Hematopoietic multipotent progenitor cell treated with erythropoietin and hydrocortisone succinate and interleukin-3 and kit ligand, for 8 days (in vitro differentiated cells): Measurements from ENCODE around the gene KCNJ1.

Experiments used
- DNase-seq: peaks from one replicate; pipeline ENCODE4 v3.0.0-alpha.2; 2015

The KCNJ1 gene

DNA sequence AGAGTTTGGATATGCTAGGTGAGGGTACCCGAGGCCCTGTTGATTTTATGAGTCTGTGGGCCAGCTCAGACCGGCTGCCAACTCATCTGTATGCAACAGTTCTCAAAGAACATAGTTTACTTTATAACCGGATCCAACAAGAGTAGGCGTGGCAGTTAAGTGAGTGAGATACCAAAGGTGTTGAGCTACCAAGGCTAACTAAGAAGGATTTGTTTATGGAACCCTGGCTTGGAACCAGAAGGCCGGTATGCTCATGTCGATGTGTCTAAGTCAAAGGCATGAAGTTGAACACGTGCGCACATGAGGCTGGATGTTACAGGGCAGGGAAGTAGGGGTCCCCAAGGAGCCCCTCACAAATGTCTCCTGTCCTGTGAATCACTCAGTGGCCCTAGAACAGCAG lies at the start of gene KCNJ1:
TSS of gene KCNJ1 (minus strand) at position 20 of the 400 bp plus-strand sequence. CDS start 27,053 bp downstream, outside the sequence.
- no peak for DNase-seq

DNA sequence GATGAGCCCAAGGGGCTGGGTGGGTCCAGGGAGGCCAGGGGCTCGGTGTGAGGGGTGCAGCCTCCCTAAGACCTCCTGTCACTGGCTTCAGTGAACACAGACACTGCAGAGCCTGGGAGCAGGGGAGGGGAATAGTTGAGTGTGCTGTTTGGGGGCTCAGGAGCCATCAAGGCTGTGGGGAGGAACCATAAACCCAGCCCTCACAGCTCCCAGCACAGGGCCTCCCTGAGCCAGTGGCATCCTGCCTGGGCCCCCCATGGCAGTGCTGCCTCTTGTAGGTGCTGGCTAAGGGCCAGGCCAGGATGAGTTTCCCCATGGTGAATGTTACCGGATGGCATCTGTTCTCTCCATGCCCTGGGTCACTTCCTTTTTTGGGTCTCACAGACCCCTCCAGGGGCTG lies 49.6 kb upstream of the KCNJ1 start:
- DNase-seq, result no peak

DNA sequence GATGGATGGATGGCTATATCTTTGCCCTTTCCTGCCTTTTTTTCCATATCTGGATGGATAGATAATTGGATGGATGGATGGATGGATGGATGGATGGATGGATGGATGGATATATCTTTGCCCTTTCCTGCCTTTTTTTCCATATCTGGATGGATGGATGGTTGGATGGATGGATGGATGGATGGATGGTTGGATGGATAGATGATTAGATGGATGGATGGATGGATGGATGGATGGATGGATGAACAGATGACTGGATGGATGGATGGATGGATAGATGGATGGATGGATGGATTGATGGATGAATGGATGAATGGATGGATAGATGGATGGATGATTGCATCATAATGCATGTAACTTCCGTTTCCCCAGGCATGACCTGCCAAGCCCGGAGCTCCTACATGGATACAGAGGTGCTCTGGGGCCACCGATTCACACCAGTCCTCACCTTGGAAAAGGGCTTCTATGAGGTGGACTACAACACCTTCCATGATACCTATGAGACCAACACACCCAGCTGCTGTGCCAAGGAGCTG lies 49.0 kb upstream of the KCNJ1 start:
- DNase-seq, result no peak

DNA sequence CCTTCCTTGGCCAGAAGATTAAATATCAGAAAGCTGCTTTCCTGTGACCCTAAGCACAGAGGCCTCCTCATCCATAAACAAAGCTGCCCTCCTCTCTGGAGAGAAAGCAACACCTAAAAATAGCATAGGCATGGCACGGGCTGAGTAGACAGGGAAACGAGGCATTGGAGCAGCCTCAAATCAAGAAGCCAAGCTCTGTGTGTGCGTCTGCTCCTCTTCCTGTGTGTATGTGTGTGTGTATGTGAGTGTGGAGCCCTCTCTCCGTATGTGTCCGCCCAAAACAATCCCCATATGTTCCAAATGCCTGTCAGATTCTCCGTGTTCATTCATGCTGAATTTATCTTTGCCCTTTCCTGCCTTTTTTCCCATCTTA lies 48.0 kb upstream of the KCNJ1 start:
- no peak for DNase-seq

DNA sequence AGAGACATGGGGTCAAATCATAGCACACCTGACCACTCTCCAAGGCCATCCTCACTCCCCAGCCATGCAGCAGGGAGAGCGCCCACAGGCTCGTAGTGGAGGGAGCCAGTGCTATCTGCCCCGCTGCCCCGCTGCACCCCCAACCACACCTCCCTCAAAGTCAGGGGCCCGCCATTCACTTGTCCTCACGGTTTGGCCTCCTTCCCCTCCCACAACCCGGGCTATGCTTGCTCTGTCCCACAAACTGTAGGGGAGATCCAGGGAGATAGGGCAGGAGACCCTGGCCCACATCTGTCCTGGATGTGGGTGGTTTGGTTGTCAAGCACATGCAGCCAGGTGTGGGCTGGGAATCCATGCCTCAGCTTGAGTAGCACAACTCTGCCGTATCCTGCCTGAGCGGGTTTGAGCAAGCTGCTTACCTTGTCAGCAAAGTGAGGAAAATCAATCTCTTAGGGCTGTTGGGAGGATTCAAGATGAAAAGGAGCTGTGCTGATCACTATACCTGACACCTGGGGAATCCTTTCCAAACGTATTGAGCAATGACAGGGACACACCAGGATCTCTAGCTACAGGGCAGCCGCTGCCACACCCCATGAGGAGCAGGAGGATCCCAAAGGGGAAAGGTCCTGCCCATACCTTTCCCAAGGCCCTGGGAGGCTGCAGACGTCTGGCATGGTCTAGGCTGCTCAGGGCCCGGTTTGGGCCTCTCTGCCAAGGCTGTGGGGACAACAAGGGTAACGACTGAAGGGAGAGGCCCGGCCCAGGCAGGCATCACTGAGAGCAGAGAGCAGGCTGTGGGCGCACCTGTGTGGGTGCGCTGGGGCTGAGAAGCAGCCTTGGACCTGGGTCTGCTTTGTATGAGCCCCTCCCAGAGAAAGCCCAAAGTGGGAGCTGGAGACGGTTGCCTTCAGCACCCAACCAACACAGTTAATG lies 47.4 kb upstream of the KCNJ1 start:
- DNase-seq, result no peak

GRCh38 chr11:128913806-128914205 lies 46.7 kb upstream of the KCNJ1 start:
- DNase-seq, result no peak

DNA sequence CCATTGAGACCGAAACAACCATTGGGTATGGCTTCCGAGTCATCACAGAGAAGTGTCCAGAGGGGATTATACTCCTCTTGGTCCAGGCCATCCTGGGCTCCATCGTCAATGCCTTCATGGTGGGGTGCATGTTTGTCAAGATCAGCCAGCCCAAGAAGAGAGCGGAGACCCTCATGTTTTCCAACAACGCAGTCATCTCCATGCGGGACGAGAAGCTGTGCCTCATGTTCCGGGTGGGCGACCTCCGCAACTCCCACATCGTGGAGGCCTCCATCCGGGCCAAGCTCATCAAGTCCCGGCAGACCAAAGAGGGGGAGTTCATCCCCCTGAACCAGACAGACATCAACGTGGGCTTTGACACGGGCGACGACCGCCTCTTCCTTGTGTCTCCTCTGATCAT lies 44.6 kb upstream of the KCNJ1 start:
- DNase-seq, result no peak

GRCh38 chr11:128911239-128911638 lies 44.1 kb upstream of the KCNJ1 start:
- DNase-seq, result no peak

- DNase-seq, result no peak
These were observed 43.5 kb upstream of the KCNJ1 start for GRCh38 chr11:128910576-128910975.

GRCh38 chr11:128909438-128910125 lies 42.5 kb upstream of the KCNJ1 start:
- DNase-seq, result no peak

GRCh38 chr11:128908391-128909246 lies 41.5 kb upstream of the KCNJ1 start:
- DNase-seq, result peak; percentile 51

DNA sequence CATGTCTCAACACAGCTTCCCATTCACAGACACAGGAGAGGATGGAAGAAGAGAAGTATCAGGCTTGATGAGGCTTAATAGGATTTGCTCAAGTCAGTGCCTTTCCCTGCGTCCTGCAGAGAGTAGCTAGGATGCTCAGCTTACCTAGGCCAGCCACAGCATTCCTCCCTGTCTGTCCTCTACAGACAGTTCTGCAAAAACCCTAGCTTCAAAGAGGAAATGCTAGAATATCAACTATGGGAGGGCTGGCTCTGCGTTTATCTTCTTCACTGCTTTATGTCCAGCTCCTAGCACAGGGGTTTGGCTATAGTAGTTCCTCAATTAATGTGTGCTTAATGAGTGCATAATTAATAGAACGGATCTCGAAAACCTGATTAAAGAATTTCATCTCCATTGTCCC lies 40.5 kb upstream of the KCNJ1 start:
- DNase-seq, result no peak

DNA sequence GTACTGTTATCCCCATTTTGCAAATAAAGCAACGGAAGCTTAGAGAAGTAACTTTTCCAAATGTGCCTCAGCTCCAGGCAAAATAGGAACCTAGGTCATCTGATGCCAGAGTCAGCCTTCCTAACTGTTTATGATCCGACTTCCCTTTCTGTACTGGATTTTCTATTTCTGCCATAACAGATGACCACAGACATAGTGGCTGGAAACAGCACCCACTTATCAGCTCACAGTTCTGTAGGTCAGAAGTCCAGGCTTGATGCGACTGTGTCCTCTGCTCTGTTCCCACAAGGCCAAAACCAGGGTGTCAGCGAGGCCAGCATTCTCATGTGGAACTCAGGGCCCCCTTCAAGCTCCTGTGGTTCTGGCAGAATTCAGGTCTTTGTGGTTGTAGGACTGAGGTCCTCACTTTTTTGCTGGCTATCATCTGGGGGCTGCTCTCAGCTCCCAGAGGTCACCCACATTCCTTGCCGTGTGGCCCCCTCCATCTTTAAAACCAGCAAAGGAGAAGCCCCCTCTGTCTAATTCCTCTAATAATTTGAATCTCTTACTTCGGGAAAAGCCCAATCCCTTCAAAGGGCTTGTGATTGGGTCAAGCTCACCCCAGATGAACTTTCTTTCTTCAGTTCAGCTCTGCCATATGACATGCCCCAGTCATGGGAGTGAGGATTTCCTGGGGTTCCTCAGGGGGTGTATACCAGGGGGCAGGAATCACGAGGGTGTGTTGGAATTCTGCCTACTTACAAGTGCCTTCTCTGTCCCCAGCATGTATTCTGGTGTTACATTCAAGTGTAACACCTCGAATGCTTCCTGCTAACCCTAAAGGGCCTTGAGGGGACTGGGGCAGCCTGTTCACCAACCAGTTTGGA lies 39.3 kb upstream of the KCNJ1 start:
- DNase-seq, result no peak

- peak; percentile 21 for DNase-seq
These were observed 38.5 kb upstream of the KCNJ1 start for GRCh38 chr11:128905345-128906184.

DNA sequence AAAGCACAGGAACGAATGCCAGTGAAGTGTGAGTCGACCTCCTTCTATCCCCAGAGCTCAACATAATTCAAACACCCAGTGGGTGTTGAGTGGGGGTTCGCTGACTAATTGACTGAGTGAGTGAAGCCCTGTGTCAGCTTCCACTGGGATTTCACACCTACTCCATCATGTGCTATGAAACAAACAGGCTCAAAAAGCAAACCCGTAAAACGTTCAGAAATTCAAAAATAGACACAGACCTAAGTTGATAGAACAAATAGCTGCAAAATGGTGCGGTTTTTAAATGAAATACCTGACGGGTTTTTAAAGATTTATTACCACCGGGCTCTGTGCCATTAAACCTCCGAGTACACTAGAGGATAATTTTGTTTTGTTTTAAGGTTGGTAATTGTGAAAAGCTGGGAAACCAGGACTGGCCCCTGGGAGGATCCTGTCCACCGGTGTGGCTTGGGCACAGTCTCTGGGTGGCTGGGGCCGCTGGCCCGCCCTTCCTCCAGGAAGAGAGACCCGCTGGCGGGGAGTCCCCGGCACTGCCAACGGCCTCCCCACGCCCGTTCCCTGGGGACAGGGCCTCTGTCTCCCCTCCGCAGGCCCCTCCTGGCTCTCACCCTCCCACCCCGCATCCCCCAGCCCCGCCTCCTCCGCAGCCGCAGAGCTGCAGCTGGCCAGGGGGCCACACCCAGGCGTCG lies 37.7 kb upstream of the KCNJ1 start:
- DNase-seq, result no peak

DNA sequence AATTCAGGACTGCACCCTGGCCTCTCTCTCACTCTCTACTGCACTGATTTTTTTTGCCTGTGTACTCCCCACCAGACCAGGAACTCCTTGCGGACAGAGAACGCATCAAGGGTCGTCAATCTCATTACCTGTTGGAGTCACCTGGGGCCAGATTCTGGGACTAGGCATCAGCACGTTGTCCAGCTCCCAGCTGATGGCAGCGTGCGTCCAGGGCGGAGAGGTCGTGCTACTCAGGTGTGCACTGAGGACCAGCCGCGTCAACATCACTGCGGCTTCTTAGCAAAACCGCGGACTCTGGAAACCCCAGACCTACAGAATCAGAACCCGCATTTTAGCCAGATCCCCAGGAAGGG lies 37.2 kb upstream of the KCNJ1 start:
- DNase-seq, result no peak

DNA sequence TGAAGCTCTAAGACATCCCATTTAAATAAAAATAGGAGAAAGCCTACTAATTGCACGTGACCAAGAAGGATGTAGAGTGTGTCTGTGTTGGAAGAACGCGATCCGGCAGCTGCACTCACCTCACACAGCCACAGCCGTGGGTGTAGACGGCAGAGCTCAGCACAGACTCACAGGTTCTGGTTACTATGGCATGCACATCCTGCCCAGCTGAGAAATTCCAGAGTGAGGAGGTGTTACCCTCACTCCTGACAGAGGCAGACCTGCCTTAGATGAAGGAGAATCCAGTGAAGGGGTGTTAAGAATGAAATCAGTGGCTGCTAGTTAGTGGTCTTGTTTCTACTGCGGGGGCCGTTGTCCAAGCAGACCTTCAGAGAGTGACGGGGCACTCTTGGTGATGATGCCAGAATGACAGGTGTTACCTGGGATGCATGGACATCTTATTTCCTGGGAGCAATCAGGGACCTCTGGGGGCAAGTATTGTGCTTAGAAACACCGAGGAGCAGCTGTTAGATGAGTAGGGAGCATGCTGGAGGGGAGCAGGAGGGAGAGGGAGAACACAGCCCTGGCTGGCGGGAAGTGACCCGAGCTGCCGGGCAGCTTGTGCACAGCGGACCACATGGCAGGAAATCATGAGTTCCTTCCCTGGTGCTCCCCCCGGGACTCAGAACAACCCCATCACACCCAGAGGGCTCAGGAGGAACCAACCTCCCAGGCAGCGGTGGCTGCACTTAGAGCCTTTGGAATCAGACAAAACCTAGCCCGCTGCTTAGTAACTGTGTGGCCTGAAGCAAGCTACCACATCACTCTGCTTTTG lies 36.4 kb upstream of the KCNJ1 start:
- DNase-seq, result no peak

DNA sequence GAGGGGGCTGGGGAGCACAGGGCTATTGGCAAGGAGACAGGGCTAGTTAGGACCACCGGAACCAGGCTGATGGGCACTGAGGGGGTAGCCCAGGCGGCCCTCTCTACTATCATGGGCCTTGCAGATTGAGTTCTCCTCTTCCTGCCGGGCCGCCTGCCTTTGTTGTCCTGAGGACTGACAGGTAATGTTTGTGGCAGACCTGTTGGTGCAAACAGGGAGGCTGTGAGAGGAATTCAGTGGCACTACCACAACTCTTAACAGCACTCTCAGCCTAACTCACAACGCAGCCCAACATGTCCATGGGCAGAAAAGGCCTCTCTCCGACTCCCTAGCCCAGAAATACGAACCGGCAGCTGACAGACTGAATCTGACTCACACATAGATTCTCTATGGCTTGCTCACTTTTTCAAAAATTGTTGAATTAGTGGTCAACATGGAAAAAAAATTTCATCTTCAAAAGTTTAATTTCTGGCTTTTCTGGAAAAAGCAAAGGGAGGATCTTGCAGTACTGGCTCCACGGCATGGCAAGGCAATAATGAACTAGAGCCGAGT lies 35.5 kb upstream of the KCNJ1 start:
- no peak for DNase-seq
